Measurements from ENCODE around the gene MFGE8.

The MFGE8 gene

DNA sequence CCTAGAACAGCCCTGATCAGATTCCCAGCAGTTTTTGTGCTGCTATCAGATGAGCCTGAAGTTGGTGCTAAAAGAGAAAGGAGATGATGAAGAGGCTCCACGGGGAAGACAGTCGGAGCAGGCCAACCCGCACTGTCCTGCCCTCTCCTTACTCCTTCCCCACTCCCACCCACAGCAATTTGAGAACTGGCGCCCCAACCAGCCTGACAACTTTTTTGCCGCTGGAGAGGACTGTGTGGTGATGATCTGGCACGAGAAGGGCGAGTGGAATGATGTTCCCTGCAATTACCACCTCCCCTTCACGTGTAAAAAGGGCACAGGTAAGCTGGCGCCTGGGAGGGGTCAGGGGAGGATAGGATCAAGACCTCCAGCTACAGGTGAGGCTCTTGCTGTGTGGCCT is 40.5 kb downstream of the MFGE8 start:
- POLR2A ChIA-PET (ENCODE audit: low non-redundant PET): no interaction called here
- DNase-seq (ENCODE audit: low spot score): no peak
- CTCF ChIA-PET: no interaction called here
- TF ChIP-seq, protein P1, sequence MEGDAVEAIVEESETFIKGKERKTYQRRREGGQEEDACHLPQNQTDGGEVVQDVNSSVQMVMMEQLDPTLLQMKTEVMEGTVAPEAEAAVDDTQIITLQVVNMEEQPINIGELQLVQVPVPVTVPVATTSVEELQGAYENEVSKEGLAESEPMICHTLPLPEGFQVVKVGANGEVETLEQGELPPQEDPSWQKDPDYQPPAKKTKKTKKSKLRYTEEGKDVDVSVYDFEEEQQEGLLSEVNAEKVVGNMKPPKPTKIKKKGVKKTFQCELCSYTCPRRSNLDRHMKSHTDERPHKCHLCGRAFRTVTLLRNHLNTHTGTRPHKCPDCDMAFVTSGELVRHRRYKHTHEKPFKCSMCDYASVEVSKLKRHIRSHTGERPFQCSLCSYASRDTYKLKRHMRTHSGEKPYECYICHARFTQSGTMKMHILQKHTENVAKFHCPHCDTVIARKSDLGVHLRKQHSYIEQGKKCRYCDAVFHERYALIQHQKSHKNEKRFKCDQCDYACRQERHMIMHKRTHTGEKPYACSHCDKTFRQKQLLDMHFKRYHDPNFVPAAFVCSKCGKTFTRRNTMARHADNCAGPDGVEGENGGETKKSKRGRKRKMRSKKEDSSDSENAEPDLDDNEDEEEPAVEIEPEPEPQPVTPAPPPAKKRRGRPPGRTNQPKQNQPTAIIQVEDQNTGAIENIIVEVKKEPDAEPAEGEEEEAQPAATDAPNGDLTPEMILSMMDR (conservative IDR thresholded peaks at IDR 0.05; ENCODE audit: low read depth): no peak
- no peak overlapping the region for H3K27ac ChIP-seq

DNA sequence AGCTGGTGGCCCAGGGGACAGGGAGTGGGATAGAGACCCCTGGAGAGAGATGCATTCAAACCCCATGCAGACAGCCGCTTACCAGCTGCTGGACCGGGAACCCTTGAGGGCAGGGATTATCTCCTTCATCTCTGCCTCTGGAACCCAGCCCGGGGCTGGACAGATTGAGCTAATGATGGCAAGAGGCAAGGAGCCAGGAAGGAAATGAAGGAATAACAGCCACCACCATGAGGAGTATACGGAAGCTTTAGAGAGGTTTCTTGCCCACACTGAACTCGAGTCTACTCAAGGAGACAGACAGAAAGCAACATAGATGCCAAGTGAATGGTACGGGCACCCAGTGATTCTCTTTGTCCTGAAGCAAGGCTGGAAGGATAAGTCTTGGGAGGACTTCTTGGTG is 41.1 kb downstream of the MFGE8 start:
- no peak overlapping the region for H3K27ac ChIP-seq
- TF ChIP-seq, protein P1 (conservative IDR thresholded peaks at IDR 0.05; ENCODE audit: low read depth): no peak
- DNase-seq (ENCODE audit: low spot score): no peak
- ChIA-PET CTCF (interaction anchor here (1.0 kb wide), 1 partner anchor 25 kb away, joined by 4 read pairs; no protein-coding TSS in a partner anchor), POLR2A (ENCODE audit: low non-redundant PET) (no interaction called here)

DNA sequence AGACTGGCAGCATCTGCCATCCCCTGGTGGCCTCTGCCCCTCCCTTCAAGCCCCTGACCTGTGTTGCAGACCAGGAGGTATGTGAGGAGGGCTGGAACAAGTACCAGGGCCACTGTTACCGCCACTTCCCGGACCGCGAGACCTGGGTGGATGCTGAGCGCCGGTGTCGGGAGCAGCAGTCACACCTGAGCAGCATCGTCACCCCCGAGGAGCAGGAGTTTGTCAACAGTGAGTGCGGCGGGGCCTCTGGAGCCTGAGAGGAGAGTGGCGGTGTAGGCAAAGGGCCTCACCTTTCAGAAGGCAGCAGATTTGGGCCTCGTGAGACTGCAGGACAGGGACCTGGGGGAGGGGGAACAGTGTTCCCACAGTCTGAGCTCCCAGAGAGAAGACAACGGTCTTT is 41.9 kb downstream of the MFGE8 start:
- no peak overlapping the region for H3K27ac ChIP-seq
- ChIA-PET POLR2A (ENCODE audit: low non-redundant PET) (no interaction called here), CTCF (interaction anchor here (1.0 kb wide), 2 partner anchors 9 to 26 kb away, joined by 4 to 5 read pairs; no protein-coding TSS in a partner anchor)
- DNase-seq (ENCODE audit: low spot score): no peak
- TF ChIP-seq, protein P1 (conservative IDR thresholded peaks at IDR 0.05; ENCODE audit: low read depth): no peak

DNA sequence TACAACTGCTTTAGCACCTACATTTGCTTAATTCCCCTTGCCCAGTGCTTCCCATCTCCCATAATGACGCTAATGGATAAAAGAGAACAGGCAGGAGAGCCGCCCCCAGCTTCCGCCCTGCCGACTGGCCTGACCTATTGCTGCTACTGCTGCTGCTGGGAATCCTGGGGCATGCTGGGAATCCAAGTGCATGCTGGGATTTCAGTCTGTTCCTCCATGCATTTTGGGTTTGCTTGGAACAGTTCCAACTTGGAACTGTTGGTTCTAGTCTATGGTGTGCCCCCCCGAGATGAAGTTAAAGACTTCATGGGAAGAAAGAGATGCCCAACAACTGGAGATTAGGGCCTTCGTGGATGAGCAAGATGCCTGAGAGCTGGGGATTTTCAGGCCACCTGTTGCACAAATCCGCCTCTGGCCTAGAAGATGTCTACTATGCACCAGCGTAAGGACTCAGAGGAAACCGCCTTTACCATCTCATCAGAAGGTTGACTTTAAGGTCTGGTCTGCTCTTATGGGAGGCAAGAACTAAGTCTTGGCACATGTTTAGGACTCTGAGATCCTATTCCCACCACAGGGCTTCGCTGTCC is 46.8 kb downstream of the MFGE8 start:
- ChIA-PET POLR2A (ENCODE audit: low non-redundant PET) (no interaction called here), CTCF (interaction anchor here (0.6 to 1.7 kb wide), 3 partner anchors 13 to 478 kb away, joined by 4 to 5 read pairs (median 4); no protein-coding TSS in a partner anchor)
- TF ChIP-seq, protein P1 (conservative IDR thresholded peaks at IDR 0.05; ENCODE audit: low read depth): no peak

DNA sequence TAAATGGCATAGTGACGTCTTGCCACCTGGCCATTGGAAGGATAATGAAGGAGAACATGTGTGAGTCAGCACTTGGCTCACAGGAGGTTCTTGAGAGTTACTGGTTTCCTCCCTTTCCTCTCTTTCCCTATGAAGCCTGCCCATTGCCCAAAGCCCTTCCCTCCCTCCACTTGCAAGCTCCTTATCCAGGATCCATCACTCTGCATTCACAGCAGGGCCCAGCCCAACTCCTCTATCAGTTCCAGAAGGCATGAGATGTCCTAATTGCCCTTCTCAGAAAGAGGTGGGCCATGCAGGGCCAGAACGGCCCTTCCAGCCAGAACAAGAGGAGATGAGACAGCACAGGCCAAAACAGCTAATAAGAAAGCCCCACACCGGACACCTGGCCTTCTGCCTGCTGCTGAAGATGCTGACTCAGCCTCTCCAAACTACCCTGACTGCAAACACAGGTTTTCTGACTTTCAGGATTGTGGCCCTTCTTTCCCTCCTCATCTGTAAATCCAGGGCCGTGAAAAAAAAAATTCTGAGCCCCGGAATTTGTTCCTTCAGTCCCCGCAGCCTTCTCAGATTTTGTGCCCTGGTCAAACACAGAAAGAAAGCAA is 47.6 kb downstream of the MFGE8 start:
- CTCF ChIA-PET: interaction anchor here (0.5 to 0.6 kb wide), 2 partner anchors 28 to 477 kb away, joined by 4 to 5 read pairs; no protein-coding TSS in a partner anchor
- H3K27ac ChIP-seq: no peak overlapping the region
- no peak for DNase-seq (ENCODE audit: low spot score)
- TF ChIP-seq, protein P1 (conservative IDR thresholded peaks at IDR 0.05; ENCODE audit: low read depth): no peak
- POLR2A ChIA-PET (ENCODE audit: low non-redundant PET): no interaction called here

More for the DNA sequence above, 46.8 kb downstream of the MFGE8 start:
- no peak overlapping the region for H3K27ac ChIP-seq
- DNase-seq (ENCODE audit: low spot score): no peak

DNA sequence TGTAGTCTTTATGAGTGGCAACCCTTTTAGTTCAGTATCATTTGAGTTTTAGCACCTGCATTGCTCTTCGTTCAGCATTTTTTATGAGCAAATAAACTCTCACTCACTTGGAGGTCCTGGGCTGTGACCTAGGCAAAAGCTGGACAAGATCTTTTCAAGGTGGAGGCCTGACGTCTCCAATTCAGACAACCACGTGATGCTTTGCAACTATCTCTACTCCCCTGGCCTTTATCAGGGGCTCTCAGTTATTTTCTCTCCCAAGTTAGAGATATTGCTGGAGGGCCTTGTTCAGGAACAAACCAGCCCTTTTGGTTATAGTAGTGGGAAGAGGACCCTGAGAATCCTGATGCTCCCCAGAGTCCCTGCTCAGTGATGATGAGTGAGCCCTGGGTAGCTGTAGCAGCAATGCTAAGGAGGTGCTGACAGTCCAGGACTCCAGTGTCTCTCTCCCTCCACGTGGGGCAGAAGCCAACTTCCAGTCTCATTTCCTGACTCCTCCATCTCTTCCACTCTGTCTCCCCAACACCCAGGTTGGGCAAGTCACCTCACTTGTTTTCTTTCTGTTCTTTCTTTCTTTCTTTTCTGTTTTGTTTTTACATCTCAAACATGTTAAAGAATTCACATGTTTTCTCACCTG is 48.2 kb downstream of the MFGE8 start:
- no peak overlapping the region for H3K27ac ChIP-seq
- ChIA-PET CTCF (interaction anchor here (0.5 kb wide), 1 partner anchor 29 kb away, joined by 5 read pairs; no protein-coding TSS in a partner anchor), POLR2A (ENCODE audit: low non-redundant PET) (no interaction called here)
- TF ChIP-seq, protein P1 (conservative IDR thresholded peaks at IDR 0.05; ENCODE audit: low read depth): no peak
- no peak for DNase-seq (ENCODE audit: low spot score)

Measured in RWPE1 (cell line).